Measurements from ENCODE around the gene BDH2. TPM values are rescaled to one million over a fixed set of nuclear protein-coding genes. Genes with fewer than 3 reads are reported as not detected.

Gene BDH2
- total RNA-seq, 1 donor from 2014 or later = 27.2 TPM

- intact Hi-C loops (cut with micrococcal nuclease) = no loop called here
- TF ChIP-seq CTCF (IDR thresholded peaks at IDR 0.05; ENCODE audit: borderline replicate concordance) = no peak
- Histone ChIP-seq H3K36me3 (peaks cover 89% of the 10 kb centered on the region), H3K27ac (replicated peaks) (no peak overlapping the region), H3K4me3 (no peak overlapping the region), H3K27me3 (ENCODE audit: low read depth) (no peaks in the 10 kb centered on the region), H3K4me1 (no peaks in the 10 kb centered on the region), H3K9me3 (replicated peaks) (no peaks in the 10 kb centered on the region)
- no peak for DNase-seq
Observed at GRCh38 chr4:103086551-103086950, 13.1 kb downstream of the BDH2 start.

GRCh38 chr4:103085555-103086196 lies 14.0 kb downstream of the BDH2 start:
- intact Hi-C loops (cut with micrococcal nuclease) = no loop called here
- Histone ChIP-seq H3K4me1 (no peaks in the 10 kb centered on the region), H3K36me3 (peaks cover 93% of the 10 kb centered on the region), H3K9me3 (replicated peaks) (no peaks in the 10 kb centered on the region), H3K4me3 (no peak overlapping the region), H3K27ac (replicated peaks) (no peak overlapping the region), H3K27me3 (ENCODE audit: low read depth) (no peaks in the 10 kb centered on the region)
- DNase-seq = no peak
- TF ChIP-seq CTCF (IDR thresholded peaks at IDR 0.05; ENCODE audit: borderline replicate concordance) = no peak

GRCh38 chr4:103079621-103080020 lies 20.0 kb downstream of the BDH2 start:
- no peak overlapping the region for H3K27ac ChIP-seq (replicated peaks)
- intact Hi-C loops (cut with micrococcal nuclease) = no loop called here
- no peak for DNase-seq
- H3K4me3 ChIP-seq = no peak overlapping the region
- peaks cover 42% of the 10 kb centered on the region for H3K36me3 ChIP-seq
- peaks cover 26% of the 10 kb centered on the region for H3K4me1 ChIP-seq
- no peak for TF ChIP-seq CTCF (IDR thresholded peaks at IDR 0.05; ENCODE audit: borderline replicate concordance)
- no peaks in the 10 kb centered on the region for H3K9me3 ChIP-seq (replicated peaks)
- H3K27me3 ChIP-seq (ENCODE audit: low read depth) = no peaks in the 10 kb centered on the region

- intact Hi-C loops (cut with micrococcal nuclease) = no loop called here
Observed at GRCh38 chr4:103076747-103077347, 22.8 kb downstream of the BDH2 start, which contains the start of gene SLC9B2. Gene SLC9B2 (minus strand): TSS chr4:103076761. CDS start chr4:103067550, 9,211 bp downstream.

More at GRCh38 chr4:103076747-103077347, 22.8 kb downstream of the BDH2 start, which contains the start of gene SLC9B2:
- Histone ChIP-seq H3K9me3 (replicated peaks) (no peaks in the 10 kb centered on the region), H3K27ac (replicated peaks) (peak within 1 kb of the TSS; percentile 86), H3K4me3 (peak within 1 kb of the TSS; percentile 79), H3K4me1 (peaks cover 28% of the 10 kb centered on the region), H3K36me3 (peaks cover 22% of the 10 kb centered on the region), H3K27me3 (ENCODE audit: low read depth) (no peaks in the 10 kb centered on the region)
- DNase-seq = no peak
- TF ChIP-seq CTCF (IDR thresholded peaks at IDR 0.05; ENCODE audit: borderline replicate concordance) = no peak

Data from left ventricle myocardium inferior (tissue), 1 donor.